HepG2 (cell line): ENCODE results near the gene MAST1. TPM values are rescaled to one million over a fixed set of nuclear protein-coding genes. Genes with fewer than 3 reads are reported as not detected.

Experiments used
- ATF2 ChIP-seq: sonication (generic); formaldehyde crosslinking; IDR thresholded peaks from 2 replicates; pipeline ENCODE4 v1.4.0; 2020; ENCODE audit warnings: missing genetic modification reagents
- KDM5B ChIP-seq: sonication (generic); formaldehyde crosslinking; IDR thresholded peaks from 2 replicates; pipeline ENCODE4 v1.4.0; 2020; ENCODE audit warnings: missing genetic modification reagents, mild to moderate bottlenecking, borderline replicate concordance
- MED1 ChIP-seq: sonication (generic); formaldehyde crosslinking; IDR thresholded peaks from 2 replicates; pipeline ENCODE4 v1.4.0; 2020; ENCODE audit warnings: missing genetic modification reagents
- NCOA1 ChIP-seq: sonication (generic); formaldehyde crosslinking; IDR thresholded peaks from 2 replicates; pipeline ENCODE4 v1.9.0; 2021; ENCODE audit warnings: missing genetic modification reagents
- NFKBIZ ChIP-seq: IDR thresholded peaks from 2 replicates; pipeline ENCODE4 v1.6.1; 2018; ENCODE audit warnings: missing genetic modification reagents, missing compliant biosample characterization
- SATB2 ChIP-seq: sonication (generic); formaldehyde crosslinking; IDR thresholded peaks from 2 replicates; pipeline ENCODE4 v1.5.0; 2020; ENCODE audit warnings: missing genetic modification reagents
- SNAI1 ChIP-seq: sonication (generic); formaldehyde crosslinking; IDR thresholded peaks from 2 replicates; pipeline ENCODE4 v1.5.0; 2020; ENCODE audit warnings: mild to moderate bottlenecking, missing genetic modification reagents, borderline replicate concordance
- TFE3 ChIP-seq: IDR thresholded peaks from 2 replicates; pipeline ENCODE4 v1.6.1; 2016
- ZBTB25 ChIP-seq: IDR thresholded peaks from 2 replicates; pipeline ENCODE4 v1.6.1; 2018; ENCODE audit warnings: missing genetic modification reagents
- ZNF224 ChIP-seq: sonication (generic); formaldehyde crosslinking; IDR thresholded peaks from 2 replicates; pipeline ENCODE4 v1.5.0; 2020; ENCODE audit warnings: mild to moderate bottlenecking, missing genetic modification reagents
- ZNF563 ChIP-seq: sonication (generic); formaldehyde crosslinking; IDR thresholded peaks from 2 replicates; pipeline ENCODE4 v1.8.0; 2022; ENCODE audit warnings: mild to moderate bottlenecking, moderate library complexity, missing genetic modification reagents
- ZNF709 ChIP-seq: sonication (generic); formaldehyde crosslinking; IDR thresholded peaks from 2 replicates; pipeline ENCODE4 v1.5.0; 2020; ENCODE audit warnings: mild to moderate bottlenecking, missing genetic modification reagents
- ZXDC ChIP-seq: sonication (generic); formaldehyde crosslinking; IDR thresholded peaks from 2 replicates; pipeline ENCODE4 v1.5.0; 2020; ENCODE audit warnings: mild to moderate bottlenecking, missing genetic modification reagents
- polyA plus RNA-seq, 8 experiments: library from polyadenylated mRNA; depleted of rRNA in 3 of 8; stranded (reverse) in 7 of 8; unstranded in 1 of 8; fragments of >200 nt; fragmentation: Illumina TruSeq in 4 of 8; extraction: Trizol in 4 of 8; gene quantifications; 2 replicates each; pipeline versions ENCODE4 v1.2.1 to v1.2.3, GENCODE V29; 2011 to 2016; ENCODE audit warnings: low read depth in 4 of 8, missing spikeins in 1 of 8, mixed read lengths in 1 of 8; ENCODE audit not compliant: insufficient read depth in 1 of 8
- total RNA-seq, 5 experiments: library from RNA; depleted of rRNA; stranded (reverse); fragments of >200 nt; fragmentation: Illumina TruSeq; extraction: Trizol; gene quantifications; 2 replicates each; pipeline ENCODE4 v1.2.3, GENCODE V29; 2016; ENCODE audit warnings: low read depth in 1 of 5
- TF ChIP-seq, protein P1 (sequence below): sonication (generic); formaldehyde crosslinking; IDR thresholded peaks from 2 replicates; pipeline ENCODE4 v1.5.1; 2020; ENCODE audit warnings: missing genetic modification reagents, mild to moderate bottlenecking, borderline replicate concordance
- TF ChIP-seq, protein P2 (sequence below): sonication (generic); formaldehyde crosslinking; IDR thresholded peaks from 2 replicates; pipeline ENCODE4 v1.4.0; 2020; ENCODE audit warnings: mild to moderate bottlenecking, missing genetic modification reagents
- TF ChIP-seq, protein P3 (sequence below): sonication (generic); formaldehyde crosslinking; IDR thresholded peaks from 2 replicates; pipeline ENCODE4 v1.4.0; 2020; ENCODE audit warnings: missing genetic modification reagents

Gene MAST1
- total and polyA plus RNA-seq, 2 of the 13 experiments (the other 11 are each of a cell fraction or from before 2014, with no cell fraction given): 0.73 to 4.7 TPM

DNA sequence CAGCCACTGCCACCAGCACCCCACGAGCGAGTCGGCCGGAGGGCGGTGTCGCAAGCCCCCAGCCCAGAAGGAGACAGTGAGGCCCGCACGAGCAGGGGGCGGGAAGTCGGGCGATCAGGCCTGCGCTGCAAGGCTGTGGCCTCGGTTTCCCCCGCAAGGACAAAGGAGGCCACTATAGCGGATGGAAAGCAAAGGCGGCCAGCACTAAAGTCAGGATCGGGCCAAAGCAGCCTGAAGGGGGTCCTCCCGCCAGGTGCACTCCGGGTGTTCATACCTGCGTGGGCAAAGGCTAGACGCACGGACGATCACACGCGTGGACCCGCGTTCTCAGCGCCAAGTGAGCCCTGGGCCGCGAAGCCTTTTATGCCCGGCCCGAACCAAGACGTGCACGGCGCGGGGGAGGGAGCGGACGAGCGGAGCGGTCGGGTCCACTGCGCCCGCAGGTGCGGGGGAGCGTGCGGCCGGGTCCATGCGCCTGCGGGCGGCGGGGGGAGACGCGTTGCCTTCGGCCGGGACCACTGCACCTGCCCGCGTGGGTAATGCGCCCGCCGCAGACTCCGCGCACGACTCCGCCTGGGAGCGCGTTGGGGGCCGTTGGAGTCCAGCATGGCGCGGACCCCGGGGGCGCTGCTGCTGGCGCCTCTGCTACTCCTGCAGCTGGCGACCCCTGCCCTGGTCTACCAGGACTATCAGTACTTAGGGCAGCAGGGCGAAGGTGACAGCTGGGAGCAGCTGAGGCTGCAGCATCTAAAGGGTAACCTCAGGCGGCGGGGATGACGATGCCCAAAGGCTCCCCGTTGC is 36.6 kb upstream of the MAST1 start, which contains the start of the genes PRDX2 and THSD8 (continued):
- TF ChIP-seq, protein P1, sequence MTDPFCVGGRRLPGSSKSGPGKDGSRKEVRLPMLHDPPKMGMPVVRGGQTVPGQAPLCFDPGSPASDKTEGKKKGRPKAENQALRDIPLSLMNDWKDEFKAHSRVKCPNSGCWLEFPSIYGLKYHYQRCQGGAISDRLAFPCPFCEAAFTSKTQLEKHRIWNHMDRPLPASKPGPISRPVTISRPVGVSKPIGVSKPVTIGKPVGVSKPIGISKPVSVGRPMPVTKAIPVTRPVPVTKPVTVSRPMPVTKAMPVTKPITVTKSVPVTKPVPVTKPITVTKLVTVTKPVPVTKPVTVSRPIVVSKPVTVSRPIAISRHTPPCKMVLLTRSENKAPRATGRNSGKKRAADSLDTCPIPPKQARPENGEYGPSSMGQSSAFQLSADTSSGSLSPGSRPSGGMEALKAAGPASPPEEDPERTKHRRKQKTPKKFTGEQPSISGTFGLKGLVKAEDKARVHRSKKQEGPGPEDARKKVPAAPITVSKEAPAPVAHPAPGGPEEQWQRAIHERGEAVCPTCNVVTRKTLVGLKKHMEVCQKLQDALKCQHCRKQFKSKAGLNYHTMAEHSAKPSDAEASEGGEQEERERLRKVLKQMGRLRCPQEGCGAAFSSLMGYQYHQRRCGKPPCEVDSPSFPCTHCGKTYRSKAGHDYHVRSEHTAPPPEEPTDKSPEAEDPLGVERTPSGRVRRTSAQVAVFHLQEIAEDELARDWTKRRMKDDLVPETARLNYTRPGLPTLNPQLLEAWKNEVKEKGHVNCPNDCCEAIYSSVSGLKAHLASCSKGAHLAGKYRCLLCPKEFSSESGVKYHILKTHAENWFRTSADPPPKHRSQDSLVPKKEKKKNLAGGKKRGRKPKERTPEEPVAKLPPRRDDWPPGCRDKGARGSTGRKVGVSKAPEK (CRISPR knock-in tag): 0 out of 2 replicates have a peak, but pooled peaks have one; percentile 89
- TF ChIP-seq, protein P2, sequence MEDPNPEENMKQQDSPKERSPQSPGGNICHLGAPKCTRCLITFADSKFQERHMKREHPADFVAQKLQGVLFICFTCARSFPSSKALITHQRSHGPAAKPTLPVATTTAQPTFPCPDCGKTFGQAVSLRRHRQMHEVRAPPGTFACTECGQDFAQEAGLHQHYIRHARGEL (CRISPR knock-in tag): no peak
- TF ChIP-seq NFKBIZ (CRISPR knock-in tag) (peak; percentile 71), KDM5B (peak; percentile 84; the same call in 1 of the 2 replicates), ZBTB25 (CRISPR knock-in tag) (peak; percentile 80), ZNF224 (CRISPR knock-in tag) (peak; percentile 70; the same call in 1 of the 2 replicates), ZNF563 (CRISPR knock-in tag) (peak; percentile 92), MED1 (CRISPR knock-in tag) (peak; percentile 73), NCOA1 (CRISPR knock-in tag) (peak; percentile 89), ATF2 (CRISPR knock-in tag) (peak; percentile 56), SATB2 (CRISPR knock-in tag) (peak; percentile 59; the same call in 1 of the 2 replicates), TFE3 (CRISPR knock-in tag) (no peak), ZNF709 (CRISPR knock-in tag) (peak; percentile 87), ZXDC (CRISPR knock-in tag) (no peak), SNAI1 (CRISPR knock-in tag) (no peak)
- TF ChIP-seq, protein P3, sequence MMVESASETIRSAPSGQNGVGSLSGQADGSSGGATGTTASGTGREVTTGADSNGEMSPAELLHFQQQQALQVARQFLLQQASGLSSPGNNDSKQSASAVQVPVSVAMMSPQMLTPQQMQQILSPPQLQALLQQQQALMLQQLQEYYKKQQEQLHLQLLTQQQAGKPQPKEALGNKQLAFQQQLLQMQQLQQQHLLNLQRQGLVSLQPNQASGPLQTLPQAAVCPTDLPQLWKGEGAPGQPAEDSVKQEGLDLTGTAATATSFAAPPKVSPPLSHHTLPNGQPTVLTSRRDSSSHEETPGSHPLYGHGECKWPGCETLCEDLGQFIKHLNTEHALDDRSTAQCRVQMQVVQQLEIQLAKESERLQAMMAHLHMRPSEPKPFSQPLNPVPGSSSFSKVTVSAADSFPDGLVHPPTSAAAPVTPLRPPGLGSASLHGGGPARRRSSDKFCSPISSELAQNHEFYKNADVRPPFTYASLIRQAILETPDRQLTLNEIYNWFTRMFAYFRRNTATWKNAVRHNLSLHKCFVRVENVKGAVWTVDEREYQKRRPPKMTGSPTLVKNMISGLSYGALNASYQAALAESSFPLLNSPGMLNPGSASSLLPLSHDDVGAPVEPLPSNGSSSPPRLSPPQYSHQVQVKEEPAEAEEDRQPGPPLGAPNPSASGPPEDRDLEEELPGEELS (CRISPR knock-in tag): peak; percentile 52
